Dedifferentiated amniotic fluid mesenchymal stem cell (primary cell): ENCODE data around the gene LYL1.

Source experiments
- DNase-seq: peaks from one replicate; pipeline ENCODE4 v3.0.0-alpha.2; 2016; ENCODE audit errors: extremely low spot score

Gene LYL1

GRCh38 chr19:13129384-13129783, 26.7 kb upstream of the LYL1 start:
- no peak for DNase-seq

GRCh38 chr19:13128583-13128982, 25.9 kb upstream of the LYL1 start:
- no peak for DNase-seq

DNA sequence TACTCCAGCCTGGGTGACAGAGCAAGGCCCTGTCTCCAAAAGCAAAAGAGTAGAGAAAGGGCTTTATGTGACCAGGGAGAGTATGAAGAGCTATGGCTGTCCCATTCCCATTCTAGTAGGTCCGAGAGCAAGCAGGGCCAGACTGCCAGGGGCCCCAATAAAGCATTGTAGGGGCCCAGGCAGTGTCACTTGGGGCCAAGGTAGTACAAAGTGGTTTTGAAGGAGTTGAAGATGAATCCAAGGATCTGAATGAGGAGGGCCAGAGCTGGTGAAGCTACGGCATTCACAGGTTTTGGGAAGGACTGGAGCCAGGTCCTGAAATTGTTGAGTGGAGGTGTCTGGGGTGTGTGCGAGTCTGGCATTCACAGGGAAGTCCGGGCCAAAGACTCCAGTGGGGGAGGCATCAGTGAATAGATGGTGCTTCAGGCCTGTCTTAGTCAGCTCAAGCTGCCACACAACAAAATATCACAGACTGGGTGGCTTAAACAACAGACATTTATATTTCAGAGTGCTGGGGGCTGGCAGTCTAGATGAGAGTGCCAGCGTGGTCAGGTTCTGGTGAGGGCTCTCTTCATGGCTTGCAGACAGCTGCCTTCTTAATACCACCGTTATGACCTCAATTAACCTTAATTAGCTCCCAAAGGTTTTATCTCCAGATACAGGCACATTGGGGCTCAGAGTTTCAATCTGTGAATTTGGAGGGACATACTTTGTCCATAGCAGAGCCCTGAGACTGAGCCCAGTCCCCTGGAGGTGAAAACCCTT, 25.3 kb upstream of the LYL1 start:
- no peak for DNase-seq

- DNase-seq: no peak
These were observed 24.4 kb upstream of the LYL1 start for GRCh38 chr19:13127051-13127450.

DNA sequence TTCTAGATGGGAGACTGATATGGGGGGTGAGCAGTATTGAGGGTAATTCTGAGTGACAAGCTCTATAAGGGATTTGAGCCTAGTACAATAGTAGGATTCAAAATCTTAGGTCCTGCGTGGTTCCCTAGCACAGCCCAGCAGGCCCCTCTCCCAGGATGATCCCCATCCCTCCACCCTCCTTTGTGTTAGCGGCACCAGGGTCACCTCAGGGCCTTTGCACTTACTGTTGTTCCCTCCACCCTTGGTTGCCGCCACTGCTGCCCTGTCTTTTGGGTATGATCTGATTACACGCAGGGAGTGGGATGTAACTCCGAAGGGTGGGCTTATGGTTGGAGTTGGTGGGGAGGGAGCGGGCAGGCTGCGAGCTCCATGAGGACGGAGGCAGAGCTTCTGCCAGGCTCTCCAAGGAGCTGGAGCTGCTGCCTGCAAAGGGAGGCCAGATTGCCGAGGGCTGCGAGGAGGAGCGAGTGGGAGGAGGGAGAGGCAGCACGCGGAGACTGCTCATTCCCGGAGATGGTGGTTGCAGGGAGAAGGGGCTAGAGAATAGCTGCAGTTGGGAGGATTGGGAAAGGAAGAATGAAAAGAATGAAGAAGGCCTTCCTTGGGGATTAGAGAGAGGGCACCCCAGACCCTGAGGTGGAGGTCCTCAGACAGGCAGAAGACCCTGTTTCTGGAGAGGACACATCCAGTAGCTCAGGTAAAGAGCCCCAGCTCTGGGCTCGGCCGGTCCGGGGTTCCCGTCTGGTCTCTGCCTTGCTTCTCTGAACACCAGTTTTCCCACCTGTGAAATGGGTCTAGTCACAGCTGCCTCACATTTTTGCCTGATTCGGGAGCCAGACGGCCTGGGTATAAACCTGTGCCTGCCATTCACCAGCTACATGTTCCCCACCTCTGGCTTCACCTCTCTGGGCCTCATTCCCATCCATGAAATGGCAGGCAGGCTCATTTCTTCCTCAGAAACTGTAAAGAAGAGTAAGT, 20.6 kb upstream of the LYL1 start:
- no peak for DNase-seq

DNA sequence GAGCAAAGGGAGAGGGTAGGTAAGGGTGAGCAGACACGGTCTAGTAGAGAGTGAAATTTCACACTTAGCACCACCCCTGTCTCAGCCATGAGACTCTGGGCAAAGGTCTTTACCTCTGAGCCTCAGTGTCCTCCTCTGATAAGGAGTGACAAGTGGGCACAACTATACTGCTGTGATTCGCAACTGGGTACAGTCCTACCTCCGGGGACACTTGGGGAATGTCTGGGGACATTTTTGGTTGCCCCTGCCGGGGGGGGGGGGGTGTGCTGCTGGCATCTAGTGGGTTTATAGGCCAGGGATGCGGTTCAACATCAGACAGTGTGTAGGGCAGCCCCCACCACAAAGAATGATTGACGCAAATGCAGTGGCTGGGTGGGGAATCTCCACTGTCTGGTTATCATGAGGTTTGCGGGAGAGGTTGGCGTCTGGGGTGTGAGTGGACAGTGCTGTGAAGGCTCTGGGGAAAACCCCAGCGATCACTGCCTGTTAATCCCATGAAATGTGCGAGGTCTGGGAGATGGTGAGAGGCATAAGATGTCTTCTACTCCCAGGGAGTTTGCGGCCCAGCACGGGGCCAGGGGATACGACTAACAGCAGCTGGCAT, 19.7 kb upstream of the LYL1 start:
- DNase-seq: no peak

GRCh38 chr19:13121551-13122274, 19.1 kb upstream of the LYL1 start:
- DNase-seq: no peak

DNA sequence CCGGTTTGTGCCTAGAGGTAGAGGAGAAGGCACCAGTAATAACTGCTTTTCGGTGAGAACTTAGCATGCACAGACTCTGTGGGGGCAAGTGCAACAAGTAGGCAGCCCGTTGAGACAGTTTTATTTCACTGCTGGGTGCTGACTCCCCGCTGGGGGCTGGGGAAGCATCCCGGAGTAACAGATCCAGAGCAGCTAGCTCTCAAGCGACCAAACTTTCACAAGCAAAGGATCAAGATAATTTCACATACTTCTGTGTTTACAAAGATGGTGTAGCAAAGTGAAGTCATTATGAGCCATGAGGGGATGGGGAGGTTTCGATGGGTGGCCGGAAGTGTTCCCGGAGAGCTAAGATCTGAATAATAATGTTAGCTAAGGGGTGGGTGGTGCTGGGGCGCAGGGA, 18.2 kb upstream of the LYL1 start:
- no peak for DNase-seq

DNA sequence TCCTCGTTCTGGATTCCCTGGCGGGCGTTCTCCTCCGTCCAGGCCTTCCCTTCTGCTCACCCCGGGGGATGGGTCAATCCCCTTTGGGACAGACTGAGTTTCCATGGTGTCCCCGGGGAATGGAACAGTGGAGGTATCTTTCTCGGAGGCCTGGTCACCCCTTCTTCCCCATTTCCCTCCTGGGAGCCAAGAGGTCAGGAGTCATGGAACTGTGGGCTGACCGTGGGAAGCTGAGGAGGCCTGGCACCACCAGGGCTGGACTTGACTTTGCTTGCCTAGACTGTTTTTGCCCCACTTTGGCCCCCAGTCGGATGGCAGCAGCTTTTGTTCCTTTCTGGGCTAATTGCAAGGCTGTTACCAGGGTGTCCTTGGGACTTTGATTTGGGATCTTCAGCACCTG, 17.4 kb upstream of the LYL1 start:
- DNase-seq: no peak

GRCh38 chr19:13119627-13120026, 17.0 kb upstream of the LYL1 start:
- no peak for DNase-seq

GRCh38 chr19:13118424-13119193, 16.0 kb upstream of the LYL1 start:
- DNase-seq: no peak

DNA sequence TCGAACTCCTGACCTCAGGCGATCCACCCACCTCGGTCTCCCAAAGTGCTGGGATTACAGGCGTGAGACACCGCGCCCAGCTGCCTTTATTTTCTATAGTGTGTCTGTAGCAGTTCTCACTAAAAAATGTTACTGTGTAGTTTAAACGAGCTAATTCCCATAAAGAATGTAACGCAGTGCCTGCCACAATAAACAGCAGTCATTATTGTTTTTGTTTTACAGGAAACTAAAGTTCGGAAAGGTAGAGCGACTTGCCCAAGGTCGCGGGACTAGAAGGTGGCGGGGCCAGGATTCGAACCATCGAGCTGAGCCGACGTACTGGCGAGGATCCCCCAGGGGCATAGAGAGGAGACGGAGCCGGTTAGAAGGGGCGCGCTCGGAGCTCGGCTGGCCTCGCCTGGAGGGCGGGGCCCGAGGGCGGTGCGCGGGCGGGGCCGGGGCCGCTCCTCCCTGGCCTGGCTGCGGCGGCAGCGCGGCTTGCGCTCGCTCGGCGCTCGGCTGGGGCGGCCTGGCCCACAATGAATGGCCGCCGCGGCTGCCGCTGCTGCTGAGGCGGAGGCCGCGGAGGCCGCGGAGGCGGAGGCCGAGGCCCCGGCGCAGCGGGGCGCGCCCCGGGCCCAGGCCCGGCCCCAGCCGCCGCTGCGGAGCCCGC, 15.2 kb upstream of the LYL1 start, which contains the start of gene NACC1:
Gene NACC1 (plus strand): TSS at position 493 of the 652 bp plus-strand sequence. CDS start 16,944 bp downstream, outside the sequence.
- peak; percentile 82 for DNase-seq

DNA sequence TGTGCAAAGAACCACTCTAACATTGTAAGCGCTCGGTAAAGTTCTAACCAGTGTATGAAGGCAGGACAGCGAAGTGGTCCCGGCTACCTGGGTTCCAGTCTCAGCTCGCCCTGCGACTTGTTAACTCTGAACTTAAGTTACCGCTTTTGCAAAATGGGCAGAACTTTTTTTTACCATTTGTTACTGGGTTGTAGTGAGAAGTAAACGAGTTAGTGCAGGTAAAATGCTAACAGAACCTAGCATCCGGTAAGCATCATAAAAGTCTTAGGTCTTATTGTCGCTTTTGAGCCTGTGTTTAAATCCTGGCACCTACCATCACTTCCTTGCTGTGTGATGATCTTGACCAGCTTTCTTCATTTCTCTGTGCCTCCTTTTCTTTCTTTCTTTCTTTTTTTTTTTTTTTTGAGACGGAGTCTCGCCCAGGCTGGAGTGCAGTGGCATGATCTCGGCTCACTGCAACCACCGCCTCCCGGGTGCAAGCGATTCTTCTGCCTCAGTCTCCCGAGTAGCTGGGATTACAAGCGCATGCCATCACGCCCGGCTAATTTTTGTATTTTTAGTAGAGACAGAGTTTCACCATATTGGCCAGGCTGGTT, 14.6 kb upstream of the LYL1 start:
- DNase-seq: no peak

- DNase-seq: peak; percentile 83
These were observed 13.9 kb upstream of the LYL1 start, which contains the start of gene TRMT1 for GRCh38 chr19:13116282-13117175. TSS of gene TRMT1 (minus strand) at chr19:13116740. CDS start at chr19:13116399, 341 bp downstream.

DNA sequence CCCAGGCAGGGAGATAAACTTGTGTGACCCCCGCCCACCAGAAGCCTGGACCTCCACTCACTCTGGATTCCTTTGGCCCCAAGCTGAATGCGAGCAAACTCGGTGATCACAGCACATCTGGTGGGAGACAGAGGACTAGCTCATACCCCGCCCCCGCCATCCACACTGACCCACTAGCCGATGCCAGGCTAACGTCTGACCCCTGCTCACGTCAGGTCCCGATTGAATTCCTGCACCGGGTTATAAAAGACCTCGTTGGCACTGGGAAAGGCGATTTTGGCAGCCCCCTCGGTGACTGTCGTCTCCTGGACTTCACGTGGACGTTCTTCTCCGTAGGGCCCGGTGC, 13.3 kb upstream of the LYL1 start:
- DNase-seq: no peak

- no peak for DNase-seq
These were observed 9.9 kb upstream of the LYL1 start for GRCh38 chr19:13112555-13112954.

- DNase-seq: no peak
These were observed 7.5 kb upstream of the LYL1 start for GRCh38 chr19:13110099-13110610.

GRCh38 chr19:13109361-13110098, 6.9 kb upstream of the LYL1 start:
- no peak for DNase-seq
